ENCODE data around the gene MAP2.

MAP2 gene

DNA sequence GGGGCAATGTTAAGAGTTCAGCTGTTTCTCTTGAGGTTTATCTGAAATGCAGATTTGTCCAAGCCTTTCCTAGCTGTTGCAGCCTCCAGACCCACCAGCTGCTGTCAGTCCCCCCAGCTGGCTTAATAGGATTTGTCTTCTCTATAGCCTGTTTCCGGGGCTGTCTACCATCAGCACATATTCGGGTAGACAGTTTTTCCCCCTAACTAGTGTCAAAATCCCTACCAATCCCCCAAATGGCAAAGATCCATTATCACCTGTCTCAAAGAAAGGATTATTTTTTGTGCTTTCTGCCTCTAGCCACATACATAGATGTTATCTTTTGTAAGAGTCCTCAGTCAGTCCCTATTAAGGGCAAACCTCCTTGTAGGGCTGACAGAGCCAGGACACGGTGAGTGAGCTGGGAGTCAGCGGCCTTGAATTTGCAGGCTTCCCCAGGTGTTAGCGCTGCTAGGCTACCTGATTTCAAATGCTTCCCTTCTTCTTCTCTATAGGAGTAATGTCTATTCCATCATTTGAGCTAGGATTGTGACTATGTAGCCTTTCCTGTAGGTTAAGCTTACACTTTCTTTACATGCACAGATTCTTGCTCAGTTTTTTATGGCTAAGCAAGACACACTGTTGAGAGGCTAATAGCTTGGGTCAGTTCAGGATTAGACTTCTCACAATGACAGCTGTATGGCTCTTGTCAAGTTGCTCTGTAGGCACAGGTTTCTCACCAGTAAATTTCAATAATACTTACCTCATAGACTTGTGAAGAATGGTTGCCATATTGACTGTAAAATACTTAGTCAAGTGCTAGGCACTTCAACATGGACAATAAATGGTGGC, 176.7 kb downstream of the MAP2 start:
- TF ChIP-seq MYC (IDR thresholded peaks at IDR 0.05; ENCODE audit: low read depth, low read length) = no peak
- TF ChIP-seq POLR2A (IDR thresholded peaks at IDR 0.05; ENCODE audit: extremely low read depth, insufficient read length) = no peak
- TF ChIP-seq MAX (IDR thresholded peaks at IDR 0.05; ENCODE audit: low read depth, low read length) = no peak
- DNase-seq (ENCODE audit: low read depth) = no peak
- no peak overlapping the region for H3K4me3 ChIP-seq (ENCODE audit: low read depth, low read length)

DNA sequence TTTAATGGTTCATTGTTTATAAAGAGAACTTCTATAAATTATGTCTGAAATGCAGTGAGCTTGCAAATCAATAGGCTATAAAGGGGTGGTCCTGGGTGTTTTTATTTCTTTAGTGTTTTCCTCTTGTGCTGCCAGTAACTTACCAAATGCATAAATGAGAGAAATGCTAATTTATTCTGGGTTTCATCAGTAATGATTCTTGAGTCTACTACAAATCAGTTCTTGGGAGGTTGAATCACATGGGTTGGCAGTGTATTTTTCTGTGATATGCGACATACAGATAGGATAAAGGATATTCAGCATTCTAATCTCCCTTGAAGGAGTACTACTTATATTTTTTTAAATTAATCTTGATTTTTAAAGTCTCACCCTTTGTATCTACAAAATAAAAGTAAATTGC, 177.7 kb downstream of the MAP2 start:
- H3K4me3 ChIP-seq (ENCODE audit: low read depth, low read length) = no peak overlapping the region
- TF ChIP-seq, protein P1, sequence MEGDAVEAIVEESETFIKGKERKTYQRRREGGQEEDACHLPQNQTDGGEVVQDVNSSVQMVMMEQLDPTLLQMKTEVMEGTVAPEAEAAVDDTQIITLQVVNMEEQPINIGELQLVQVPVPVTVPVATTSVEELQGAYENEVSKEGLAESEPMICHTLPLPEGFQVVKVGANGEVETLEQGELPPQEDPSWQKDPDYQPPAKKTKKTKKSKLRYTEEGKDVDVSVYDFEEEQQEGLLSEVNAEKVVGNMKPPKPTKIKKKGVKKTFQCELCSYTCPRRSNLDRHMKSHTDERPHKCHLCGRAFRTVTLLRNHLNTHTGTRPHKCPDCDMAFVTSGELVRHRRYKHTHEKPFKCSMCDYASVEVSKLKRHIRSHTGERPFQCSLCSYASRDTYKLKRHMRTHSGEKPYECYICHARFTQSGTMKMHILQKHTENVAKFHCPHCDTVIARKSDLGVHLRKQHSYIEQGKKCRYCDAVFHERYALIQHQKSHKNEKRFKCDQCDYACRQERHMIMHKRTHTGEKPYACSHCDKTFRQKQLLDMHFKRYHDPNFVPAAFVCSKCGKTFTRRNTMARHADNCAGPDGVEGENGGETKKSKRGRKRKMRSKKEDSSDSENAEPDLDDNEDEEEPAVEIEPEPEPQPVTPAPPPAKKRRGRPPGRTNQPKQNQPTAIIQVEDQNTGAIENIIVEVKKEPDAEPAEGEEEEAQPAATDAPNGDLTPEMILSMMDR (IDR thresholded peaks at IDR 0.05; ENCODE audit: low read depth, low read length) = no peak
- TF ChIP-seq MAX (IDR thresholded peaks at IDR 0.05; ENCODE audit: low read depth, low read length) = no peak
- no peak for TF ChIP-seq MYC (IDR thresholded peaks at IDR 0.05; ENCODE audit: low read depth, low read length)
- DNase-seq (ENCODE audit: low read depth) = no peak

- H3K4me3 ChIP-seq (ENCODE audit: low read depth, low read length) = no peak overlapping the region
- no peak for DNase-seq (ENCODE audit: low read depth)
- no peak for TF ChIP-seq MYC (IDR thresholded peaks at IDR 0.05; ENCODE audit: low read depth, low read length)
- TF ChIP-seq MAX (IDR thresholded peaks at IDR 0.05; ENCODE audit: low read depth, low read length) = no peak
- no peak for TF ChIP-seq POLR2A (IDR thresholded peaks at IDR 0.05; ENCODE audit: extremely low read depth, insufficient read length)
- TF ChIP-seq, protein P1 (IDR thresholded peaks at IDR 0.05; ENCODE audit: low read depth, low read length) = no peak
Observed at GRCh38 chr2:209602259-209602658, 178.4 kb downstream of the MAP2 start.

DNA sequence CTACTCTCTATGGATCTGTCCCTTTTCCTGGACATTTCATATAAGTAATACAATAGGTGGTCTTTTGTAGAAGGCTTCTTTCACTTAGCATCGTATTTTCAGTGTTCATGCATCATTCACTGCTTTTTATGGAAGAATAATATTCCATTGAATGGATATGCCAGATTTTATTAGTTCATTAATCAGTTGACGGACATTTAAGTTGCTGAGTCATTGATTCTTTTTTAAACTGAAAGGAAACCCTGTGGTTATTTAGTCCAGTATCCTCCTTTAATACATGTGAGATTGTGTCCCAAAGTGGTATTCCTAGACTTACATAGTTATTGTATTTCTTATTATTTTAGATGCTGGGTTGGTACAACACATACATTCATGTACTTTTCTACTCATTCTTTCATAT, 185.7 kb downstream of the MAP2 start:
- TF ChIP-seq POLR2A (IDR thresholded peaks at IDR 0.05; ENCODE audit: extremely low read depth, insufficient read length) (no peak), MYC (IDR thresholded peaks at IDR 0.05; ENCODE audit: low read depth, low read length) (no peak), MAX (IDR thresholded peaks at IDR 0.05; ENCODE audit: low read depth, low read length) (no peak)
- TF ChIP-seq, protein P1 (IDR thresholded peaks at IDR 0.05; ENCODE audit: low read depth, low read length) = no peak
- H3K4me3 ChIP-seq (ENCODE audit: low read depth, low read length) = no peak overlapping the region
- DNase-seq (ENCODE audit: low read depth) = no peak

DNA sequence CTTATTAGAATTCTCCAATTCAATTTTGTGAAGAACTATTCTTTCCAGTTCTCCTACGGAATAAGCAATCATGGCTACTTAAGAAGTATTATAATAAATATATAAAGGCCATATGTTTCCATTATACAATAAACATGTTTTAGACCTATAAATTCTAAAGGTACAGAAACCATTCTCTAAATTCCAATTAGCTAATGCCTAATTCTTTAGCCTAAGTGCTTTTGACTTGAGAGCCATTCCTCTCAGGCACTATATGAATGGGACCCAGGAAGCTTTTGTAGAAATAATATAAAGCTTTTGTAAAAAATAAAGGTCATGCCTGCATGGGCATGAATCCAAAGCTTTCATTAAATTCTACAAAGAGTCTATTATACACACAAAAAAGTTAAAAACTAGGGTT, 186.8 kb downstream of the MAP2 start:
- DNase-seq (ENCODE audit: low read depth) = no peak
- no peak for TF ChIP-seq MAX (IDR thresholded peaks at IDR 0.05; ENCODE audit: low read depth, low read length)
- TF ChIP-seq POLR2A (IDR thresholded peaks at IDR 0.05; ENCODE audit: extremely low read depth, insufficient read length) = no peak
- TF ChIP-seq, protein P1 (IDR thresholded peaks at IDR 0.05; ENCODE audit: low read depth, low read length) = no peak
- no peak for TF ChIP-seq MYC (IDR thresholded peaks at IDR 0.05; ENCODE audit: low read depth, low read length)
- H3K4me3 ChIP-seq (ENCODE audit: low read depth, low read length) = no peak overlapping the region

GRCh38 chr2:209613649-209614305, 189.9 kb downstream of the MAP2 start:
- no peak for DNase-seq (ENCODE audit: low read depth)
- no peak for TF ChIP-seq POLR2A (IDR thresholded peaks at IDR 0.05; ENCODE audit: extremely low read depth, insufficient read length)
- TF ChIP-seq MYC (IDR thresholded peaks at IDR 0.05; ENCODE audit: low read depth, low read length) = no peak
- TF ChIP-seq MAX (IDR thresholded peaks at IDR 0.05; ENCODE audit: low read depth, low read length) = no peak
- TF ChIP-seq, protein P1 (IDR thresholded peaks at IDR 0.05; ENCODE audit: low read depth, low read length) = no peak
- no peak overlapping the region for H3K4me3 ChIP-seq (ENCODE audit: low read depth, low read length)
